Neural cell (in vitro differentiated cells): ENCODE results near the gene GPC5.

ENCODE experiments used
- CTCF ChIP-seq: fragments of 450-650 bp; IDR thresholded peaks from 2 replicates; pipeline ENCODE4 v1.5.1; 2014; ENCODE audit warnings: antibody characterized with exemption, mild to moderate bottlenecking, moderate library complexity; ENCODE audit not compliant: poor library complexity, severe bottlenecking
- EZH2 ChIP-seq: fragments of 200-600, 300-800 bp; shearing (Covaris generic), sonication (generic); IDR thresholded peaks from 2 replicates; pipeline ENCODE4 v1.6.1; 2014; ENCODE audit warnings: antibody characterized with exemption, low read length, borderline replicate concordance, mild to moderate bottlenecking; ENCODE audit not compliant: insufficient read depth, poor library complexity, severe bottlenecking

- TF ChIP-seq CTCF (no peak), EZH2 (no peak)
These were observed 1101.8 kb downstream of the GPC5 start for GRCh38 chr13:92500192-92500591.
